Liver (tissue), 9 donors: ENCODE data around the gene TAOK2. TPM values are rescaled to one million over a fixed set of nuclear protein-coding genes. Genes with fewer than 3 reads are reported as not detected.

Experiments
- DNase-seq: peaks from one replicate; pipeline ENCODE4 v3.0.0-alpha.2; 2017; ENCODE audit warnings: low spot score
- H3K27ac ChIP-seq, 2 donors: one replicate each; pipeline ENCODE4 v1.7.0; 2013; ENCODE audit warnings: inconsistent platforms in 2 of 2, low read length in 2 of 2, control low read depth in 1 of 2, low read depth in 1 of 2, mild to moderate bottlenecking in 1 of 2
- H3K27me3 ChIP-seq, 4 donors: one replicate each; pipeline versions ENCODE4 v1.6.1 to v1.7.0; 2013; ENCODE audit warnings: low read length in 3 of 4, inconsistent platforms in 1 of 4, mild to moderate bottlenecking in 1 of 4, moderate library complexity in 1 of 4; ENCODE audit not compliant: control insufficient read depth in 4 of 4, insufficient read depth in 4 of 4
- H3K36me3 ChIP-seq, 4 donors: one replicate each; pipeline versions ENCODE4 v1.6.1 to v1.7.0; 2013; ENCODE audit warnings: low read length in 3 of 4, mild to moderate bottlenecking in 3 of 4, low read depth in 1 of 4, moderate library complexity in 1 of 4; ENCODE audit not compliant: control insufficient read depth in 4 of 4, insufficient read depth in 3 of 4
- H3K4me1 ChIP-seq, 4 donors: one replicate each; pipeline versions ENCODE4 v1.6.1 to v1.7.0; 2013; ENCODE audit warnings: low read length in 3 of 4, mild to moderate bottlenecking in 3 of 4, moderate library complexity in 1 of 4; ENCODE audit not compliant: control insufficient read depth in 4 of 4, insufficient read depth in 4 of 4
- H3K4me3 ChIP-seq, 3 donors: one replicate each; pipeline versions ENCODE4 v1.6.1 to v1.7.0; 2013; ENCODE audit warnings: low read length in 3 of 3, control low read depth in 1 of 3, low read depth in 1 of 3, mild to moderate bottlenecking in 1 of 3
- H3K9ac ChIP-seq, 2 donors: one replicate each; pipeline ENCODE4 v1.7.0; 2013; ENCODE audit warnings: low read length in 2 of 2, mild to moderate bottlenecking in 2 of 2, moderate library complexity in 2 of 2, control low read depth in 1 of 2, low read depth in 1 of 2
- H3K9me3 ChIP-seq, 4 donors: one replicate each; pipeline versions ENCODE4 v1.6.1 to v1.7.0; 2013; ENCODE audit warnings: low read length in 3 of 4; ENCODE audit not compliant: control insufficient read depth in 4 of 4
- EGR1 ChIP-seq, 2 donors: IDR thresholded peaks; 2 replicates each; pipeline ENCODE4 v1.6.1; 2016 to 2018; ENCODE audit warnings: antibody characterized with exemption in 2 of 2, low read depth in 2 of 2
- FOXA1 ChIP-seq: IDR thresholded peaks from 2 replicates; pipeline ENCODE4 v1.6.1; 2016; ENCODE audit warnings: antibody characterized with exemption
- FOXA2 ChIP-seq: IDR thresholded peaks from 2 replicates; pipeline ENCODE4 v1.6.1; 2016; ENCODE audit warnings: antibody characterized with exemption
- GABPA ChIP-seq, 2 donors: IDR thresholded peaks in 1 of 2; conservative IDR thresholded peaks in 1 of 2; 2 replicates each; pipeline ENCODE4 v1.6.1; 2016; ENCODE audit warnings: antibody characterized with exemption in 2 of 2, mild to moderate bottlenecking in 1 of 2, moderate library complexity in 1 of 2
- HNF4A ChIP-seq, 2 donors: conservative IDR thresholded peaks; 2 replicates each; pipeline ENCODE4 v1.6.1; 2016; ENCODE audit warnings: antibody characterized with exemption in 2 of 2, mild to moderate bottlenecking in 2 of 2
- HNF4G ChIP-seq: IDR thresholded peaks from 2 replicates; pipeline ENCODE4 v1.6.1; 2016; ENCODE audit warnings: antibody characterized with exemption
- JUND ChIP-seq, 2 donors: IDR thresholded peaks; 2 replicates each; pipeline ENCODE4 v1.6.1; 2016; ENCODE audit warnings: antibody characterized with exemption in 2 of 2
- NR2F2 ChIP-seq: IDR thresholded peaks from 2 replicates; pipeline ENCODE4 v1.6.1; 2016; ENCODE audit warnings: antibody characterized with exemption
- RAD21 ChIP-seq, 2 donors: IDR thresholded peaks; 2 replicates each; pipeline ENCODE4 v1.6.1; 2016; ENCODE audit warnings: antibody characterized with exemption in 2 of 2, mild to moderate bottlenecking in 2 of 2
- RXRA ChIP-seq, 2 donors: IDR thresholded peaks; 2 replicates each; pipeline ENCODE4 v1.6.1; 2017 to 2018; ENCODE audit warnings: antibody characterized with exemption in 2 of 2, mild to moderate bottlenecking in 1 of 2
- SP1 ChIP-seq: IDR thresholded peaks from 2 replicates; pipeline ENCODE4 v1.6.1; 2018; ENCODE audit warnings: antibody characterized with exemption, mild to moderate bottlenecking
- TAF1 ChIP-seq: conservative IDR thresholded peaks from 2 replicates; pipeline ENCODE4 v1.6.1; 2016; ENCODE audit warnings: antibody characterized with exemption, mild to moderate bottlenecking
- YY1 ChIP-seq: IDR thresholded peaks from 2 replicates; pipeline ENCODE4 v1.6.1; 2016; ENCODE audit warnings: antibody characterized with exemption, mild to moderate bottlenecking
- WGBS: extraction: QIAGEN DNeasy Blood & Tissue Kit; methylation state at CpG from one replicate; pipeline ENCODE4 v1.1.7; 2013; 5-methylcytosine and 5-hydroxymethylcytosine counted together
- polyA plus RNA-seq, 2 donors: library from polyadenylated mRNA; stranded (reverse) in 1 of 2; unstranded in 1 of 2; fragments of 200-250 nt in 1 of 2; fragments of >200 nt in 1 of 2; fragmentation: Nextera tagmentation in 1 of 2; extraction: Ambion mirVana in 1 of 2; gene quantifications; one replicate each; pipeline versions ENCODE4 v1.2.1 to v1.2.3, GENCODE V29; 2013 to 2015
- total RNA-seq, 2 donors: library from RNA; depleted of rRNA; stranded (reverse); fragments of >200 nt; gene quantifications; one replicate each; pipeline ENCODE4 v1.2.3, GENCODE V29; 2014
- TF ChIP-seq, protein P1 (sequence below): fragments of 150-350 bp; IDR thresholded peaks from 2 replicates; pipeline ENCODE4 v1.5.1; 2017; ENCODE audit warnings: improper control_type of control experiment, low read depth, low read length; ENCODE audit not compliant: missing input control
- TF ChIP-seq, protein P2 (sequence below): IDR thresholded peaks from 2 replicates; pipeline ENCODE4 v1.6.1; 2016; ENCODE audit warnings: antibody characterized with exemption, mild to moderate bottlenecking
- TF ChIP-seq, protein P3 (sequence below): IDR thresholded peaks from 2 replicates; pipeline ENCODE4 v1.6.1; 2016; ENCODE audit warnings: antibody characterized with exemption
- TF ChIP-seq, protein P4 (sequence below): IDR thresholded peaks from 2 replicates; pipeline ENCODE4 v1.6.1; 2016; ENCODE audit warnings: antibody characterized with exemption
- TF ChIP-seq, protein P5 (sequence below): IDR thresholded peaks from 2 replicates; pipeline ENCODE4 v1.6.1; 2016; ENCODE audit warnings: antibody characterized with exemption
- donor health status: healthy.
- donor health status: healthy.
- donor health status: healthy.
- donor health status: healthy.
- donor health status: healthy.

TAOK2 gene
- total and polyA plus RNA-seq, 4 donors, result 2.2 to 27.9 (median 16.0) TPM

DNA sequence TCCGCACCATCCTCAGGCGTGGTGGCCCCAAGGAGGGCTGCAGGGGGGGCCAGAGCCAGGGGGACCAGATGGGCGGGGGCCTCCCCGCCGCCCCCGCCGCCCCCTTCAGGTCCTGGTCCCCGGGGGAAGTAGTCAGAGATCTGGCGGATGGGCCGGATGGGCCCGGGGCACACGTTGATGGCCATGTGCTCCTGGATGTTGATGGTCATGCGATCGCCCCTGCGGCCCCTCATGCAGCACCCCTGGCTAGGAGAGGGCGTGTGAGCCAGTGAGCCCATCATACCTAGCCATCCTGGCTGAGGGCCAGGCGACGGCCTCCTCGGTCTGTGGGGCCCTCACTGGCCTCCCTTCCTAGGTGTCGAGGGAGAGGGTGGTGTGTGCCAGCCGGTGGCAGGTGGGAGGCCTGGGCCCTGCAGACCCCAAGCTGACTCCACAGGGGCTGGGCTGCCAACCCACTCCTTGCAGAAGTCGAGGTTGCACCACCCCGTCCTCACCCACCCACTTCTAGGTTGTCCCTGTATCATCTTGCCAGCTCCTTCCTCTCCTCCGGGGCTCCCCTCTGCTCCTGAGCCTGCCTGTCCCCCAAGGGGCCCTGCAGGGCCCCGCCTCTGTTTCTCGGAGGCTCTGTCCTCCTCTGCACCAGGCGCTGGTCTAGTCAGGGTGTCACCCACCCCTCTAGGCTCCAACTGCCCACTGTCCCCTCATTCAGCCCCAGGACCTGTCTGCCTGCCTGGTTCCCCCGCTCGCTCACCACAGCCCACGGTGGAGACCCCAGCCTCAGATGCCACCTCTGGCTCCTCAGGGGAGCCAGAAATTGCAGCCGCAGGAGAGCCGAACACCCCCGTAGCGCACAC, 36.5 kb downstream of the TAOK2 start:
- H3K4me1 ChIP-seq, result peaks cover 4 to 9% (median 4%) of the 10 kb centered on the region in 4 donors
- no peak overlapping the region for H3K27ac ChIP-seq
- H3K36me3 ChIP-seq, result peaks cover 0 to 3% (median 0%) of the 10 kb centered on the region in 4 donors
- H3K9ac ChIP-seq, result no peak overlapping the region
- H3K9me3 ChIP-seq, result no peaks in the 10 kb centered on the region
- WGBS, result 33% methylated on average over 34 of the region's 34 CpGs
- DNase-seq, result no peak
- peak overlapping the region in 1 of 3 donors; percentile 46 for H3K4me3 ChIP-seq
- TF ChIP-seq EGR1 (IDR thresholded peaks at IDR 0.05; ENCODE audit: low read depth in 2 of 2), result no peak
- TF ChIP-seq RXRA (IDR thresholded peaks at IDR 0.05), result no peak
- TF ChIP-seq FOXA2, result no peak
- TF ChIP-seq, protein P1, sequence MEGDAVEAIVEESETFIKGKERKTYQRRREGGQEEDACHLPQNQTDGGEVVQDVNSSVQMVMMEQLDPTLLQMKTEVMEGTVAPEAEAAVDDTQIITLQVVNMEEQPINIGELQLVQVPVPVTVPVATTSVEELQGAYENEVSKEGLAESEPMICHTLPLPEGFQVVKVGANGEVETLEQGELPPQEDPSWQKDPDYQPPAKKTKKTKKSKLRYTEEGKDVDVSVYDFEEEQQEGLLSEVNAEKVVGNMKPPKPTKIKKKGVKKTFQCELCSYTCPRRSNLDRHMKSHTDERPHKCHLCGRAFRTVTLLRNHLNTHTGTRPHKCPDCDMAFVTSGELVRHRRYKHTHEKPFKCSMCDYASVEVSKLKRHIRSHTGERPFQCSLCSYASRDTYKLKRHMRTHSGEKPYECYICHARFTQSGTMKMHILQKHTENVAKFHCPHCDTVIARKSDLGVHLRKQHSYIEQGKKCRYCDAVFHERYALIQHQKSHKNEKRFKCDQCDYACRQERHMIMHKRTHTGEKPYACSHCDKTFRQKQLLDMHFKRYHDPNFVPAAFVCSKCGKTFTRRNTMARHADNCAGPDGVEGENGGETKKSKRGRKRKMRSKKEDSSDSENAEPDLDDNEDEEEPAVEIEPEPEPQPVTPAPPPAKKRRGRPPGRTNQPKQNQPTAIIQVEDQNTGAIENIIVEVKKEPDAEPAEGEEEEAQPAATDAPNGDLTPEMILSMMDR, result no peak
- TF ChIP-seq RAD21 (IDR thresholded peaks at IDR 0.05), result no peak
- no peak for TF ChIP-seq FOXA1
- TF ChIP-seq NR2F2, result no peak
- TF ChIP-seq, protein P2, sequence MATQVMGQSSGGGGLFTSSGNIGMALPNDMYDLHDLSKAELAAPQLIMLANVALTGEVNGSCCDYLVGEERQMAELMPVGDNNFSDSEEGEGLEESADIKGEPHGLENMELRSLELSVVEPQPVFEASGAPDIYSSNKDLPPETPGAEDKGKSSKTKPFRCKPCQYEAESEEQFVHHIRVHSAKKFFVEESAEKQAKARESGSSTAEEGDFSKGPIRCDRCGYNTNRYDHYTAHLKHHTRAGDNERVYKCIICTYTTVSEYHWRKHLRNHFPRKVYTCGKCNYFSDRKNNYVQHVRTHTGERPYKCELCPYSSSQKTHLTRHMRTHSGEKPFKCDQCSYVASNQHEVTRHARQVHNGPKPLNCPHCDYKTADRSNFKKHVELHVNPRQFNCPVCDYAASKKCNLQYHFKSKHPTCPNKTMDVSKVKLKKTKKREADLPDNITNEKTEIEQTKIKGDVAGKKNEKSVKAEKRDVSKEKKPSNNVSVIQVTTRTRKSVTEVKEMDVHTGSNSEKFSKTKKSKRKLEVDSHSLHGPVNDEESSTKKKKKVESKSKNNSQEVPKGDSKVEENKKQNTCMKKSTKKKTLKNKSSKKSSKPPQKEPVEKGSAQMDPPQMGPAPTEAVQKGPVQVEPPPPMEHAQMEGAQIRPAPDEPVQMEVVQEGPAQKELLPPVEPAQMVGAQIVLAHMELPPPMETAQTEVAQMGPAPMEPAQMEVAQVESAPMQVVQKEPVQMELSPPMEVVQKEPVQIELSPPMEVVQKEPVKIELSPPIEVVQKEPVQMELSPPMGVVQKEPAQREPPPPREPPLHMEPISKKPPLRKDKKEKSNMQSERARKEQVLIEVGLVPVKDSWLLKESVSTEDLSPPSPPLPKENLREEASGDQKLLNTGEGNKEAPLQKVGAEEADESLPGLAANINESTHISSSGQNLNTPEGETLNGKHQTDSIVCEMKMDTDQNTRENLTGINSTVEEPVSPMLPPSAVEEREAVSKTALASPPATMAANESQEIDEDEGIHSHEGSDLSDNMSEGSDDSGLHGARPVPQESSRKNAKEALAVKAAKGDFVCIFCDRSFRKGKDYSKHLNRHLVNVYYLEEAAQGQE, result no peak
- no peak for TF ChIP-seq GABPA (IDR thresholded peaks at IDR 0.05 in 1 of 2, conservative IDR thresholded peaks at IDR 0.05 in 1 of 2)
- TF ChIP-seq YY1, result no peak
- no peak for TF ChIP-seq HNF4A (conservative IDR thresholded peaks at IDR 0.05)
- TF ChIP-seq, protein P3, sequence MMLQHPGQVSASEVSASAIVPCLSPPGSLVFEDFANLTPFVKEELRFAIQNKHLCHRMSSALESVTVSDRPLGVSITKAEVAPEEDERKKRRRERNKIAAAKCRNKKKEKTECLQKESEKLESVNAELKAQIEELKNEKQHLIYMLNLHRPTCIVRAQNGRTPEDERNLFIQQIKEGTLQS, result no peak
- no peak for TF ChIP-seq JUND (IDR thresholded peaks at IDR 0.05)
- TF ChIP-seq, protein P4, sequence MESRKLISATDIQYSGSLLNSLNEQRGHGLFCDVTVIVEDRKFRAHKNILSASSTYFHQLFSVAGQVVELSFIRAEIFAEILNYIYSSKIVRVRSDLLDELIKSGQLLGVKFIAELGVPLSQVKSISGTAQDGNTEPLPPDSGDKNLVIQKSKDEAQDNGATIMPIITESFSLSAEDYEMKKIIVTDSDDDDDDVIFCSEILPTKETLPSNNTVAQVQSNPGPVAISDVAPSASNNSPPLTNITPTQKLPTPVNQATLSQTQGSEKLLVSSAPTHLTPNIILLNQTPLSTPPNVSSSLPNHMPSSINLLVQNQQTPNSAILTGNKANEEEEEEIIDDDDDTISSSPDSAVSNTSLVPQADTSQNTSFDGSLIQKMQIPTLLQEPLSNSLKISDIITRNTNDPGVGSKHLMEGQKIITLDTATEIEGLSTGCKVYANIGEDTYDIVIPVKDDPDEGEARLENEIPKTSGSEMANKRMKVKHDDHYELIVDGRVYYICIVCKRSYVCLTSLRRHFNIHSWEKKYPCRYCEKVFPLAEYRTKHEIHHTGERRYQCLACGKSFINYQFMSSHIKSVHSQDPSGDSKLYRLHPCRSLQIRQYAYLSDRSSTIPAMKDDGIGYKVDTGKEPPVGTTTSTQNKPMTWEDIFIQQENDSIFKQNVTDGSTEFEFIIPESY, result no peak
- TF ChIP-seq TAF1, result no peak
- no peak for TF ChIP-seq SP1
- no peak for TF ChIP-seq HNF4G
- TF ChIP-seq, protein P5, sequence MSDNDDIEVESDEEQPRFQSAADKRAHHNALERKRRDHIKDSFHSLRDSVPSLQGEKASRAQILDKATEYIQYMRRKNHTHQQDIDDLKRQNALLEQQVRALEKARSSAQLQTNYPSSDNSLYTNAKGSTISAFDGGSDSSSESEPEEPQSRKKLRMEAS, result no peak
- H3K27me3 ChIP-seq, result peaks cover 0 to 9% (median 4%) of the 10 kb centered on the region in 4 donors
